Measurements from ENCODE around the gene SHB.

DNA sequence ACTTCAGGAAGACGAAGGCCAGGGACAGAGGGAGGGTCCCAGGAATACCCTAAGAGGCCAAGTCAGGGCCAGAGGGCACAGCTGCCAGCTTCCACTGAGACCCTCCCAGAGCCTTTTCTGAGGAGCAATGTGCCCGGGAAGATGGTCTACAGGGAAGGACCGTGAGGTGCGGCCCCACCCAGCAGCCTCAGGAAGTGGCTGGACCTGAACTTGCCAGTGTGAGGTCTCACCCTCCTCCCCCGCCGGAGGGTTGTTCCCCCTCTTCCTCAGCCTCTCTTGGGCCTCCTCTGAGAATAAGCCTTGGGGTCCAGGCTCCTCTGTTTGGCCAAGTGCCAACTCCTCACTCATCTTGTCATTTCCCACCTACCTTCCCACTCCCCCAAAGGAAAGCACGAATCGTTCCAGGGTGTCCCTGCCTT, 151.7 kb downstream of the SHB start:
- TF ChIP-seq POLR2A (IDR thresholded peaks at IDR 0.05): no peak
- TF ChIP-seq, protein P1, sequence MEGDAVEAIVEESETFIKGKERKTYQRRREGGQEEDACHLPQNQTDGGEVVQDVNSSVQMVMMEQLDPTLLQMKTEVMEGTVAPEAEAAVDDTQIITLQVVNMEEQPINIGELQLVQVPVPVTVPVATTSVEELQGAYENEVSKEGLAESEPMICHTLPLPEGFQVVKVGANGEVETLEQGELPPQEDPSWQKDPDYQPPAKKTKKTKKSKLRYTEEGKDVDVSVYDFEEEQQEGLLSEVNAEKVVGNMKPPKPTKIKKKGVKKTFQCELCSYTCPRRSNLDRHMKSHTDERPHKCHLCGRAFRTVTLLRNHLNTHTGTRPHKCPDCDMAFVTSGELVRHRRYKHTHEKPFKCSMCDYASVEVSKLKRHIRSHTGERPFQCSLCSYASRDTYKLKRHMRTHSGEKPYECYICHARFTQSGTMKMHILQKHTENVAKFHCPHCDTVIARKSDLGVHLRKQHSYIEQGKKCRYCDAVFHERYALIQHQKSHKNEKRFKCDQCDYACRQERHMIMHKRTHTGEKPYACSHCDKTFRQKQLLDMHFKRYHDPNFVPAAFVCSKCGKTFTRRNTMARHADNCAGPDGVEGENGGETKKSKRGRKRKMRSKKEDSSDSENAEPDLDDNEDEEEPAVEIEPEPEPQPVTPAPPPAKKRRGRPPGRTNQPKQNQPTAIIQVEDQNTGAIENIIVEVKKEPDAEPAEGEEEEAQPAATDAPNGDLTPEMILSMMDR (IDR thresholded peaks at IDR 0.05): no peak
